Stimulated activated CD4-positive, alpha-beta T cell treated with anti-CD3 and anti-CD28 coated beads, Interleukin-2, amount 100 ng/mL, for 48 hours (primary cell): ENCODE results near the gene MBD5.
A peak's percentile ranks its signal among the peaks of the same experiment; 100 is the strongest.

Experiments
- DNase-seq, 2 donors: peaks; one replicate each; pipeline ENCODE4 v3.0.0-alpha.2; 2020

The MBD5 gene

GRCh38 chr2:148132412-148132811, 111.5 kb downstream of the MBD5 start:
- no peak for DNase-seq

- no peak for DNase-seq
These were observed 114.8 kb downstream of the MBD5 start for GRCh38 chr2:148135705-148136104.

GRCh38 chr2:148136441-148136840, 115.5 kb downstream of the MBD5 start:
- no peak for DNase-seq

- DNase-seq, result no peak
These were observed 141.1 kb downstream of the MBD5 start for GRCh38 chr2:148161909-148162435.

- no peak for DNase-seq
These were observed 142.0 kb downstream of the MBD5 start for GRCh38 chr2:148162871-148163270.

- DNase-seq, result no peak
These were observed 145.1 kb downstream of the MBD5 start for GRCh38 chr2:148165975-148166374.

- DNase-seq, result no peak
These were observed 146.4 kb downstream of the MBD5 start for GRCh38 chr2:148167241-148167766.

GRCh38 chr2:148167855-148168254, 147.0 kb downstream of the MBD5 start:
- DNase-seq, result no peak

GRCh38 chr2:148172131-148172753, 151.4 kb downstream of the MBD5 start:
- no peak for DNase-seq

- no peak for DNase-seq
These were observed 152.3 kb downstream of the MBD5 start for GRCh38 chr2:148173168-148173567.

- no peak for DNase-seq
These were observed 156.7 kb downstream of the MBD5 start for GRCh38 chr2:148177559-148177958.

- no peak for DNase-seq
These were observed 158.8 kb downstream of the MBD5 start for GRCh38 chr2:148179724-148180123.

- DNase-seq, result no peak
These were observed 164.1 kb downstream of the MBD5 start for GRCh38 chr2:148184976-148185375.

- DNase-seq, result no peak
These were observed 174.0 kb downstream of the MBD5 start for GRCh38 chr2:148194882-148195281.

GRCh38 chr2:148201075-148202004, 180.4 kb downstream of the MBD5 start:
- peak; percentile 19 to 24 for DNase-seq

- no peak for DNase-seq
These were observed 181.3 kb downstream of the MBD5 start for GRCh38 chr2:148202237-148202636.

GRCh38 chr2:148207111-148207510, 186.2 kb downstream of the MBD5 start:
- DNase-seq, result no peak

GRCh38 chr2:148209603-148210002, 188.7 kb downstream of the MBD5 start:
- no peak for DNase-seq

GRCh38 chr2:148218326-148219075, 197.6 kb downstream of the MBD5 start:
- DNase-seq, result no peak

- no peak for DNase-seq
These were observed 200.3 kb downstream of the MBD5 start for GRCh38 chr2:148221166-148221565.

GRCh38 chr2:148221926-148222325, 201.0 kb downstream of the MBD5 start:
- DNase-seq, result no peak

- DNase-seq, result no peak
These were observed 211.0 kb downstream of the MBD5 start for GRCh38 chr2:148231858-148232257.

- DNase-seq, result no peak
These were observed 213.3 kb downstream of the MBD5 start for GRCh38 chr2:148234143-148234542.
